Dermis blood vessel endothelial cell (primary cell): Measurements from ENCODE around the gene FGGY. TPM values are rescaled to one million over a fixed set of nuclear protein-coding genes. Genes with fewer than 3 reads are reported as not detected.
"Not testable (repeated sequence)": the region's sequence is repeated elsewhere in the genome, so short reads cannot be mapped to it uniquely, and the experiment has no call there.

Source experiments
- DNase-seq: peaks from one replicate; pipeline ENCODE4 v3.0.0; 2010
- total RNA-seq: library from RNA; depleted of rRNA; stranded (reverse); fragments of >200 nt; gene quantifications from 2 replicates; pipeline ENCODE4 v1.2.3, GENCODE V29; 2014

Gene FGGY
- total RNA-seq, 1 donor from 2014 or later = 7.3 TPM

- no peak for DNase-seq
Measured at GRCh38 chr1:59714966-59715365, 418.1 kb downstream of the FGGY start.

GRCh38 chr1:59716832-59717231, 419.9 kb downstream of the FGGY start:
- no peak for DNase-seq

- peak; percentile 68 for DNase-seq
Measured at GRCh38 chr1:59718064-59718988, 421.4 kb downstream of the FGGY start.

- DNase-seq = peak; percentile 82
Measured at GRCh38 chr1:59718989-59719360, 422.1 kb downstream of the FGGY start.

GRCh38 chr1:59720326-59721115, 423.6 kb downstream of the FGGY start:
- DNase-seq = no peak

- peak; percentile 34 for DNase-seq
Measured at GRCh38 chr1:59730302-59730701, 433.4 kb downstream of the FGGY start.

- DNase-seq = peak; percentile 88
Measured at GRCh38 chr1:59730759-59731478, 434.0 kb downstream of the FGGY start.

GRCh38 chr1:59731591-59731990, 434.7 kb downstream of the FGGY start:
- no peak for DNase-seq

GRCh38 chr1:59732214-59732955, 435.5 kb downstream of the FGGY start:
- DNase-seq = no peak

GRCh38 chr1:59733443-59734141, 436.7 kb downstream of the FGGY start:
- no peak for DNase-seq

- not testable (repeated sequence) for DNase-seq
Measured at GRCh38 chr1:59735927-59736326, 439.0 kb downstream of the FGGY start.

- no peak for DNase-seq
Measured at GRCh38 chr1:59736744-59737143, 439.9 kb downstream of the FGGY start.

- DNase-seq = no peak
Measured at GRCh38 chr1:59737638-59738037, 440.7 kb downstream of the FGGY start.

- DNase-seq = no peak
Measured at GRCh38 chr1:59738152-59738551, 441.3 kb downstream of the FGGY start.

- no peak for DNase-seq
Measured at GRCh38 chr1:59738591-59739015, 441.7 kb downstream of the FGGY start.

- DNase-seq = no peak
Measured at GRCh38 chr1:59739111-59739510, 442.2 kb downstream of the FGGY start.

GRCh38 chr1:59742526-59742925, 445.6 kb downstream of the FGGY start:
- DNase-seq = no peak

GRCh38 chr1:59743324-59744091, 446.6 kb downstream of the FGGY start:
- DNase-seq = peak; percentile 83

- DNase-seq = no peak
Measured at GRCh38 chr1:59747420-59748024, 450.6 kb downstream of the FGGY start.

- DNase-seq = no peak
Measured at GRCh38 chr1:59748123-59748522, 451.2 kb downstream of the FGGY start.
